ENCODE measurements around the gene RAB29. TPM values are rescaled to one million over a fixed set of nuclear protein-coding genes. Genes with fewer than 3 reads are reported as not detected.

The RAB29 gene
- total RNA-seq, 1 experiment from 2014 or later = 11.0 TPM

DNA sequence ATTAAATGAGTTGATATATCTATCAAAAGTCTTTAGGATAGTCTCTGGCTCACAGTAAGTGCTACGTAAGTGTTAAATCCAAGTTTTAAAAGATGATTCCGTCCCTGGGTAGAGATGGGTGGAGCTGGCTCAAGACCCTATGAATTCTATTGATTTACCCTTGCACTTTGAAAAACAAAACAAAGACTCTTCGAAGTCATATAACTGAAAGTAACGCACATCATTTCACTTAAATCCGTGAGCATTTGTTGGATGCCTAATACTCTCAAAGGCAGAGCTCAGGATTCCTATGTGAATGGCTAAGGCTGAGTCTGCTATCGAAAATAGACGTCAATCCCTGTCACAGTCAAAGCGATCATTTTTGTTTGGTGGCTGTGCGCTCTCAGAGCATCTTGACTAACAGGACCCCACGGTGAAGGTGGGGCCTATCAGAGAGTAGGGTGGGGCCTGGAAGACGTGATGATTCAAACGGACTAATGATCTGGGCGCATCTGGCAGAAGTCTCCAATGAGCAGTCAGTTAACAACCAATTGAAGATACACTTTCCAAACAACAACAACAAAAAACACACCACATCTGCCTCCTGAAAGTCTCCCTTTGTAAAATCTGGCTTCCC lies 24.1 kb downstream of the RAB29 start (continued):
- TF ChIP-seq, protein P1, sequence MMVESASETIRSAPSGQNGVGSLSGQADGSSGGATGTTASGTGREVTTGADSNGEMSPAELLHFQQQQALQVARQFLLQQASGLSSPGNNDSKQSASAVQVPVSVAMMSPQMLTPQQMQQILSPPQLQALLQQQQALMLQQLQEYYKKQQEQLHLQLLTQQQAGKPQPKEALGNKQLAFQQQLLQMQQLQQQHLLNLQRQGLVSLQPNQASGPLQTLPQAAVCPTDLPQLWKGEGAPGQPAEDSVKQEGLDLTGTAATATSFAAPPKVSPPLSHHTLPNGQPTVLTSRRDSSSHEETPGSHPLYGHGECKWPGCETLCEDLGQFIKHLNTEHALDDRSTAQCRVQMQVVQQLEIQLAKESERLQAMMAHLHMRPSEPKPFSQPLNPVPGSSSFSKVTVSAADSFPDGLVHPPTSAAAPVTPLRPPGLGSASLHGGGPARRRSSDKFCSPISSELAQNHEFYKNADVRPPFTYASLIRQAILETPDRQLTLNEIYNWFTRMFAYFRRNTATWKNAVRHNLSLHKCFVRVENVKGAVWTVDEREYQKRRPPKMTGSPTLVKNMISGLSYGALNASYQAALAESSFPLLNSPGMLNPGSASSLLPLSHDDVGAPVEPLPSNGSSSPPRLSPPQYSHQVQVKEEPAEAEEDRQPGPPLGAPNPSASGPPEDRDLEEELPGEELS (CRISPR knock-in tag; IDR thresholded peaks at IDR 0.05) = no peak
- TF ChIP-seq NR2C2 (CRISPR knock-in tag; IDR thresholded peaks at IDR 0.05) = no peak

DNA sequence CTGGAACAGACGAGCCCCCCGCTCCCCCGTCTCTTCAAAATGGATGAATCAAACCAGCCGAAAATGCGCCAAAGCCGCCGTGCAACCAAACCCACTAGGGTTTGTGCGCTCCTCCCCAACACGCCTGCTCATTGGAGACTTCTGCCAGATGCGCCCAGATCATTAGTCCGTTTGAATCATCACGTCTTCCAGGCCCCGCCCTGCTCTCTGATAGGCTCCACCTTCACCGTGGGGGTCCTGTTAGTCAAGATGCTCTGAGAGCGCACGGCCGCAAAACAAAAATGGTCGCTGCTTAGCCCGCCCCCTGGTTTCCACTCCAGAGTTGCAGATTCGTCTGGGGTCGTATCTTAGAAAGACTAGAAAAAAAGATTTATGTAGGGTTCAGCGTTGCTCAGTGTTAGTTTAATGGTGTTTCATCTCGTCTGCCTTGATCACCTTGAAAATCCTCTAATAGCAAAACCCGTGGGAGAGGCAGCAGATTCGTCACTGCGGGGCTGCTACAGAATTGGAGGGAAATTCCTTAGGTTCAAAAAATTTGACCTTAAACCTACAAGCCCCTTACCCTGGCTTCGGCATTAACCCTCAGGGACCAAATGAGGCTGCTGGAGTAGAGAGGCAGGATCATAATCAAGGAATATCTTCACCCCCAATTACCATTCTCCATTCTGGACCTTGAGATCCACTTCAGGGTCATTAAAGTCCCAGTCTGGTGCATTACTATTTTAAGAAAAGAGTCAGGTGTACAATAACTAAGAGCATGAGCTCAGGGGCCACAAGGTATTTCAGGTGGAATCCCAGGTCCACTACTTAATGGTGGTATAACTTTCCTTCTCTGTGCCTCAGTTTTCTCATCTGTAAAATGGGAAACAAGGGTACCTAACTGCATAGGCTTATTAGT lies 24.9 kb downstream of the RAB29 start, which contains the start of gene NUCKS1:
Gene NUCKS1 (minus strand): TSS at position 45 of the 898 bp plus-strand sequence. CDS start 209 bp downstream, outside the sequence.
- Mint-ChIP-seq H3K4me3 (peak within 1 kb of the TSS; percentile 97), H3K27ac (peak within 1 kb of the TSS; percentile 99), H3K36me3 (peaks cover 11% of the 10 kb centered on the region), H3K9me3 (peaks cover 7% of the 10 kb centered on the region), H3K4me1 (peaks cover 39% of the 10 kb centered on the region), H3K27me3 (ENCODE audit: low read depth) (no peaks in the 10 kb centered on the region; the same call in 1 of the 2 replicates)
- peak; percentile 99 for DNase-seq (ENCODE audit: low spot score)
- TF ChIP-seq FOXP1 (CRISPR knock-in tag; IDR thresholded peaks at IDR 0.05; ENCODE audit: borderline replicate concordance) = 0 out of 2 replicates have a peak, but pooled peaks have one; percentile 26
- TF ChIP-seq ZNF396 (CRISPR knock-in tag; IDR thresholded peaks at IDR 0.05; ENCODE audit: borderline replicate concordance) = 0 out of 2 replicates have a peak, but pooled peaks have one; percentile 7
- no peak for TF ChIP-seq ZNF232 (CRISPR knock-in tag; IDR thresholded peaks at IDR 0.05)
- TF ChIP-seq GTF2I (CRISPR knock-in tag; conservative IDR thresholded peaks at IDR 0.05) = peak; percentile 93
- TF ChIP-seq, protein P2, sequence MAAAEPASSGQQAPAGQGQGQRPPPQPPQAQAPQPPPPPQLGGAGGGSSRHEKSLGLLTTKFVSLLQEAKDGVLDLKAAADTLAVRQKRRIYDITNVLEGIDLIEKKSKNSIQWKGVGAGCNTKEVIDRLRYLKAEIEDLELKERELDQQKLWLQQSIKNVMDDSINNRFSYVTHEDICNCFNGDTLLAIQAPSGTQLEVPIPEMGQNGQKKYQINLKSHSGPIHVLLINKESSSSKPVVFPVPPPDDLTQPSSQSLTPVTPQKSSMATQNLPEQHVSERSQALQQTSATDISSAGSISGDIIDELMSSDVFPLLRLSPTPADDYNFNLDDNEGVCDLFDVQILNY (CRISPR knock-in tag; IDR thresholded peaks at IDR 0.05) = peak; percentile 32; the same call in 1 of the 2 replicates
- TF ChIP-seq, protein P3, sequence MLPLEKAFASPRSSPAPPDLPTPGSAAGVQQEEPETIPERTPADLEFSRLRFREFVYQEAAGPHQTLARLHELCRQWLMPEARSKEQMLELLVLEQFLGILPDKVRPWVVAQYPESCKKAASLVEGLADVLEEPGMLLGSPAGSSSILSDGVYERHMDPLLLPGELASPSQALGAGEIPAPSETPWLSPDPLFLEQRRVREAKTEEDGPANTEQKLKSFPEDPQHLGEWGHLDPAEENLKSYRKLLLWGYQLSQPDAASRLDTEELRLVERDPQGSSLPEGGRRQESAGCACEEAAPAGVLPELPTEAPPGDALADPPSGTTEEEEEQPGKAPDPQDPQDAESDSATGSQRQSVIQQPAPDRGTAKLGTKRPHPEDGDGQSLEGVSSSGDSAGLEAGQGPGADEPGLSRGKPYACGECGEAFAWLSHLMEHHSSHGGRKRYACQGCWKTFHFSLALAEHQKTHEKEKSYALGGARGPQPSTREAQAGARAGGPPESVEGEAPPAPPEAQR (CRISPR knock-in tag; IDR thresholded peaks at IDR 0.05) = no peak
- TF ChIP-seq, protein P4, sequence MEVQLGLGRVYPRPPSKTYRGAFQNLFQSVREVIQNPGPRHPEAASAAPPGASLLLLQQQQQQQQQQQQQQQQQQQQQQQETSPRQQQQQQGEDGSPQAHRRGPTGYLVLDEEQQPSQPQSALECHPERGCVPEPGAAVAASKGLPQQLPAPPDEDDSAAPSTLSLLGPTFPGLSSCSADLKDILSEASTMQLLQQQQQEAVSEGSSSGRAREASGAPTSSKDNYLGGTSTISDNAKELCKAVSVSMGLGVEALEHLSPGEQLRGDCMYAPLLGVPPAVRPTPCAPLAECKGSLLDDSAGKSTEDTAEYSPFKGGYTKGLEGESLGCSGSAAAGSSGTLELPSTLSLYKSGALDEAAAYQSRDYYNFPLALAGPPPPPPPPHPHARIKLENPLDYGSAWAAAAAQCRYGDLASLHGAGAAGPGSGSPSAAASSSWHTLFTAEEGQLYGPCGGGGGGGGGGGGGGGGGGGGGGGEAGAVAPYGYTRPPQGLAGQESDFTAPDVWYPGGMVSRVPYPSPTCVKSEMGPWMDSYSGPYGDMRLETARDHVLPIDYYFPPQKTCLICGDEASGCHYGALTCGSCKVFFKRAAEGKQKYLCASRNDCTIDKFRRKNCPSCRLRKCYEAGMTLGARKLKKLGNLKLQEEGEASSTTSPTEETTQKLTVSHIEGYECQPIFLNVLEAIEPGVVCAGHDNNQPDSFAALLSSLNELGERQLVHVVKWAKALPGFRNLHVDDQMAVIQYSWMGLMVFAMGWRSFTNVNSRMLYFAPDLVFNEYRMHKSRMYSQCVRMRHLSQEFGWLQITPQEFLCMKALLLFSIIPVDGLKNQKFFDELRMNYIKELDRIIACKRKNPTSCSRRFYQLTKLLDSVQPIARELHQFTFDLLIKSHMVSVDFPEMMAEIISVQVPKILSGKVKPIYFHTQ (CRISPR knock-in tag; IDR thresholded peaks at IDR 0.05) = no peak
- peak; percentile 100 for TF ChIP-seq MYBL2 (CRISPR knock-in tag; IDR thresholded peaks at IDR 0.05)
- TF ChIP-seq, protein P5, sequence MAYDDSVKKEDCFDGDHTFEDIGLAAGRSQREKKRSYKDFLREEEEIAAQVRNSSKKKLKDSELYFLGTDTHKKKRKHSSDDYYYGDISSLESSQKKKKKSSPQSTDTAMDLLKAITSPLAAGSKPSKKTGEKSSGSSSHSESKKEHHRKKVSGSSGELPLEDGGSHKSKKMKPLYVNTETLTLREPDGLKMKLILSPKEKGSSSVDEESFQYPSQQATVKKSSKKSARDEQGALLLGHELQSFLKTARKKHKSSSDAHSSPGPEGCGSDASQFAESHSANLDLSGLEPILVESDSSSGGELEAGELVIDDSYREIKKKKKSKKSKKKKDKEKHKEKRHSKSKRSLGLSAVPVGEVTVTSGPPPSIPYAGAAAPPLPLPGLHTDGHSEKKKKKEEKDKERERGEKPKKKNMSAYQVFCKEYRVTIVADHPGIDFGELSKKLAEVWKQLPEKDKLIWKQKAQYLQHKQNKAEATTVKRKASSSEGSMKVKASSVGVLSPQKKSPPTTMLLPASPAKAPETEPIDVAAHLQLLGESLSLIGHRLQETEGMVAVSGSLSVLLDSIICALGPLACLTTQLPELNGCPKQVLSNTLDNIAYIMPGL (CRISPR knock-in tag; IDR thresholded peaks at IDR 0.05) = peak; percentile 34; the same call in 1 of the 2 replicates
- peak; percentile 89 for TF ChIP-seq NFYB (CRISPR knock-in tag; conservative IDR thresholded peaks at IDR 0.05; ENCODE audit: low read depth)
- TF ChIP-seq, protein P6, sequence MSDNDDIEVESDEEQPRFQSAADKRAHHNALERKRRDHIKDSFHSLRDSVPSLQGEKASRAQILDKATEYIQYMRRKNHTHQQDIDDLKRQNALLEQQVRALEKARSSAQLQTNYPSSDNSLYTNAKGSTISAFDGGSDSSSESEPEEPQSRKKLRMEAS (CRISPR knock-in tag; IDR thresholded peaks at IDR 0.05) = peak; percentile 56; the same call in 1 of the 2 replicates
- TF ChIP-seq ZNF121 (CRISPR knock-in tag; IDR thresholded peaks at IDR 0.05) = no peak
- peak; percentile 23; the same call in 1 of the 2 replicates for TF ChIP-seq GABPB1 (CRISPR knock-in tag; IDR thresholded peaks at IDR 0.05)
- TF ChIP-seq SP1 (CRISPR knock-in tag; conservative IDR thresholded peaks at IDR 0.05) = peak; percentile 94
- 0 out of 2 replicates have a peak, but pooled peaks have one; percentile 73 for TF ChIP-seq CREM (CRISPR knock-in tag; IDR thresholded peaks at IDR 0.05)
- CTCF ChIA-PET = interaction anchor here (1.1 kb wide), 1 partner anchor 39 kb away, joined by 3 read pairs; no protein-coding TSS in a partner anchor
- ATAC-seq = peak; percentile 79
- POLR2A ChIA-PET = interaction anchor here (0.7 to 1.4 kb wide), 2 partner anchors 13 to 24 kb away, joined by 3 to 6 read pairs; partner anchors contain the start of gene RAB29

All from WTC11 (cell line).